GM12878 (cell line): ENCODE results near the gene SPPL2B.
"Not testable (repeated sequence)": the region's sequence is repeated elsewhere in the genome, so short reads cannot be mapped to it uniquely, and the experiment has no call there.

ENCODE experiments used
- NFYA ChIP-seq: IDR thresholded peaks from 2 replicates; pipeline ENCODE4 v1.6.1; 2011; ENCODE audit warnings: low read depth, mild to moderate bottlenecking, low read length, improper control_type of control experiment, borderline replicate concordance
- NRF1 ChIP-seq: conservative IDR thresholded peaks from 2 replicates; pipeline ENCODE4 v1.6.1; 2011; ENCODE audit warnings: mild to moderate bottlenecking, low read depth, low read length, improper control_type of control experiment
- SIN3A ChIP-seq: IDR thresholded peaks from 2 replicates; pipeline ENCODE4 v1.6.1; 2012; ENCODE audit warnings: low read depth, low read length, improper control_type of control experiment
- TCF7 ChIP-seq: IDR thresholded peaks from 2 replicates; pipeline ENCODE4 v1.6.1; 2014; ENCODE audit warnings: antibody characterized with exemption, borderline replicate concordance
- TF ChIP-seq, protein P1 (sequence below), 3 experiments: IDR thresholded peaks in 2 of 3; conservative IDR thresholded peaks in 1 of 3; 2 replicates each; pipeline ENCODE4 v1.5.1; 2011; ENCODE audit warnings: low read depth in 3 of 3, low read length in 3 of 3, mild to moderate bottlenecking in 3 of 3, control low read depth in 2 of 3, moderate library complexity in 2 of 3, inconsistent platforms in 1 of 3, mixed read lengths in 1 of 3; ENCODE audit not compliant: control insufficient read depth in 2 of 3, insufficient read depth in 1 of 3; ENCODE audit errors: extremely low read depth in 1 of 3

DNA sequence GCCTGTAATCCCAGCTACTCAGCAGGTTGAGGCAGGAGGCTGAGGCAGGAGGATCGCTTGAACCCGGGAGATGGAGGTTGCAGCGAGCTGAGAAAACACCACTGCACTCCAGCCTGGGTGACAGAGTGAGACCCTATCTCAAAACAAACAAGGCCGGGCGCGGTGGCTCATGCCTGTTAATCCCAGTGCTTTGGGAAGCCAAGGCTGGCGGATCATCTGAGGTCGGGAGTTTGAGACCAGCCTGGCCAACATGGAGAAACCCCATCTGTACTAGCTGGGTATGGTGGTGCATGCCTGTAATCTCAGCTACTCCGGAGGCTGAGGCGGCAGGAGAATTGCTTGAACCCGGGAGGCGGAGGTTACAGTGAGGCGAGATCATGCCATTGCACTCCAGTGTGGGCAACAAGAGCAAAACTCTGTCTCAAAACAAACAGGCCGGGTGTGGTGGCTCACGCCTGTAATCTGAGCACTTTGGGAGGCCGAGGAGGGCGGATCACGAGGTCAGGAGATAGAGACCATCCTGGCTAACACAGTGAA, 66.9 kb downstream of the SPPL2B start:
- TF ChIP-seq TCF7, NFYA, NRF1, SIN3A: not testable (repeated sequence)
- TF ChIP-seq, protein P1, sequence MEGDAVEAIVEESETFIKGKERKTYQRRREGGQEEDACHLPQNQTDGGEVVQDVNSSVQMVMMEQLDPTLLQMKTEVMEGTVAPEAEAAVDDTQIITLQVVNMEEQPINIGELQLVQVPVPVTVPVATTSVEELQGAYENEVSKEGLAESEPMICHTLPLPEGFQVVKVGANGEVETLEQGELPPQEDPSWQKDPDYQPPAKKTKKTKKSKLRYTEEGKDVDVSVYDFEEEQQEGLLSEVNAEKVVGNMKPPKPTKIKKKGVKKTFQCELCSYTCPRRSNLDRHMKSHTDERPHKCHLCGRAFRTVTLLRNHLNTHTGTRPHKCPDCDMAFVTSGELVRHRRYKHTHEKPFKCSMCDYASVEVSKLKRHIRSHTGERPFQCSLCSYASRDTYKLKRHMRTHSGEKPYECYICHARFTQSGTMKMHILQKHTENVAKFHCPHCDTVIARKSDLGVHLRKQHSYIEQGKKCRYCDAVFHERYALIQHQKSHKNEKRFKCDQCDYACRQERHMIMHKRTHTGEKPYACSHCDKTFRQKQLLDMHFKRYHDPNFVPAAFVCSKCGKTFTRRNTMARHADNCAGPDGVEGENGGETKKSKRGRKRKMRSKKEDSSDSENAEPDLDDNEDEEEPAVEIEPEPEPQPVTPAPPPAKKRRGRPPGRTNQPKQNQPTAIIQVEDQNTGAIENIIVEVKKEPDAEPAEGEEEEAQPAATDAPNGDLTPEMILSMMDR (IDR thresholded peaks at IDR 0.05 in 2 of 3, conservative IDR thresholded peaks at IDR 0.05 in 1 of 3; ENCODE audit: control insufficient read depth in 2 of 3, extremely low read depth in 1 of 3, insufficient read depth in 1 of 3, low read depth in 3 of 3, low read length in 3 of 3), result not testable (repeated sequence)
